Hepatocyte (in vitro differentiated cells): ENCODE measurements around the gene FRY. TPM values are rescaled to one million over a fixed set of nuclear protein-coding genes. Genes with fewer than 3 reads are reported as not detected.

Experiments used
- DNase-seq: peaks from one replicate; pipeline ENCODE4 v3.0.0-alpha.2; 2016; ENCODE audit warnings: low spot score
- H2AFZ ChIP-seq: fragments of 200-600 bp; sonication (generic); 2 replicates; pipeline ENCODE4 v1.6.0; 2016; ENCODE audit warnings: antibody characterized with exemption, mild to moderate bottlenecking
- H3K27ac ChIP-seq: fragments of 200-600 bp; sonication (generic); 2 replicates; pipeline ENCODE4 v1.5.1; 2016; ENCODE audit warnings: mild to moderate bottlenecking
- H3K27me3 ChIP-seq: fragments of 200-600 bp; sonication (generic); 2 replicates; pipeline ENCODE4 v1.6.1; 2016
- H3K36me3 ChIP-seq: fragments of 200-600 bp; sonication (generic); replicated peaks from 2 replicates; pipeline ENCODE4 v1.5.1; 2016; ENCODE audit warnings: low read depth; ENCODE audit not compliant: insufficient read depth
- H3K4me1 ChIP-seq: fragments of 200-600 bp; sonication (generic); 2 replicates; pipeline ENCODE4 v1.5.1; 2016; ENCODE audit warnings: mild to moderate bottlenecking, moderate library complexity; ENCODE audit not compliant: insufficient read depth
- H3K4me2 ChIP-seq: fragments of 200-600 bp; sonication (generic); 2 replicates; pipeline ENCODE4 v1.6.0; 2016
- H3K4me3 ChIP-seq: fragments of 200-600 bp; sonication (generic); 2 replicates; pipeline ENCODE4 v1.5.1; 2016; ENCODE audit warnings: mild to moderate bottlenecking
- H3K79me2 ChIP-seq: fragments of 200-600 bp; sonication (generic); 2 replicates; pipeline ENCODE4 v1.6.0; 2017; ENCODE audit warnings: mild to moderate bottlenecking
- H3K9me2 ChIP-seq: fragments of 200-600 bp; sonication (generic); replicated peaks from 2 replicates; pipeline ENCODE4 v1.6.0; 2017; ENCODE audit warnings: mild to moderate bottlenecking; ENCODE audit not compliant: insufficient read depth
- H3K9me3 ChIP-seq: fragments of 200-600 bp; sonication (generic); 2 replicates; pipeline ENCODE4 v1.5.1; 2016; ENCODE audit warnings: low read depth, mild to moderate bottlenecking
- H4K20me1 ChIP-seq: fragments of 200-600 bp; sonication (generic); 2 replicates; pipeline ENCODE4 v1.6.0; 2016; ENCODE audit warnings: mild to moderate bottlenecking; ENCODE audit not compliant: insufficient read depth, poor library complexity, severe bottlenecking
- EZH2 ChIP-seq: fragments of 200-600 bp; sonication (generic); IDR thresholded peaks from 2 replicates; pipeline ENCODE4 v1.6.1; 2016; ENCODE audit warnings: antibody characterized with exemption, mild to moderate bottlenecking, borderline replicate concordance
- EZH2phosphoT487 ChIP-seq: fragments of 200-600 bp; sonication (generic); IDR thresholded peaks from one replicate; pipeline ENCODE4 v1.6.1; 2018; ENCODE audit warnings: antibody characterized with exemption, mild to moderate bottlenecking, low read depth, moderate library complexity; ENCODE audit not compliant: unreplicated experiment, severe bottlenecking
- WGBS: methylation state at CpG from one replicate; pipeline ENCODE4 v1.1.6; 2016; ENCODE audit warnings: low lambda C conversion rate; ENCODE audit errors: missing lambda C conversion rate; 5-methylcytosine and 5-hydroxymethylcytosine counted together
- polyA plus RNA-seq: library from polyadenylated mRNA; unstranded; fragments of >200 nt; fragmentation: Nextera tagmentation; extraction: Ambion mirVana; gene quantifications from 2 replicates; pipeline ENCODE4 v1.2.1, GENCODE V29; 2016
- total RNA-seq: library from RNA; depleted of rRNA; stranded (reverse); fragments of >200 nt; gene quantifications from 2 replicates; pipeline ENCODE4 v1.2.3, GENCODE V29; 2014
- TF ChIP-seq, protein P1 (sequence below): fragments of 200-600 bp; sonication (generic); IDR thresholded peaks from 2 replicates; pipeline ENCODE4 v1.5.1; 2016; ENCODE audit warnings: antibody characterized with exemption, mild to moderate bottlenecking; ENCODE audit not compliant: poor library complexity

Gene FRY
- total and polyA plus RNA-seq, 2 experiments from 2014 or later: 2.4 to 3.7 TPM

DNA sequence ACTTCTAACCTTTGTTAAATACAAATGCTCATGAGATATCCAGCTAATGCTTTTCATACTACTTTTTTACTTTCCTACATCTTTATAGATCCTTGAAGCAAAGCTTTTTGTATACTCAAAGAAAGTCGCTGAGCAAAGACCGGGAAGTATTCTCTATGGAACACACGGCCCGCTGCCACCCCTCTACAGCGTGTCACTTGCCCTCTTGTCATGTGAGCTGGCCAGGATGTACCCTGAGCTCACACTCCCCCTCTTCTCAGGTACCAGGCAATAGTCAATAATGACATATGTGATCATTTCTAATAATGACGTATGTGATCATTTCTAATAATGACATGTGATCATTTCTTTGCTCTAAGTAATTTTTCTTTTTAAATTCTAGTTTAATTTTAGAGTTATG is 170.7 kb downstream of the FRY start:
- Histone ChIP-seq H2AFZ (no peak overlapping the region), H3K4me3 (no peak overlapping the region), H3K36me3 (no peaks in the 10 kb centered on the region), H4K20me1 (no peaks in the 10 kb centered on the region), H3K79me2 (no peaks in the 10 kb centered on the region), H3K4me2 (no peak overlapping the region), H3K27ac (no peak overlapping the region), H3K27me3 (no peaks in the 10 kb centered on the region), H3K9me3 (no peaks in the 10 kb centered on the region), H3K9me2 (no peaks in the 10 kb centered on the region), H3K4me1 (peaks cover 5% of the 10 kb centered on the region)
- 92% methylated on average over 6 of the region's 6 CpGs for WGBS
- TF ChIP-seq, protein P1, sequence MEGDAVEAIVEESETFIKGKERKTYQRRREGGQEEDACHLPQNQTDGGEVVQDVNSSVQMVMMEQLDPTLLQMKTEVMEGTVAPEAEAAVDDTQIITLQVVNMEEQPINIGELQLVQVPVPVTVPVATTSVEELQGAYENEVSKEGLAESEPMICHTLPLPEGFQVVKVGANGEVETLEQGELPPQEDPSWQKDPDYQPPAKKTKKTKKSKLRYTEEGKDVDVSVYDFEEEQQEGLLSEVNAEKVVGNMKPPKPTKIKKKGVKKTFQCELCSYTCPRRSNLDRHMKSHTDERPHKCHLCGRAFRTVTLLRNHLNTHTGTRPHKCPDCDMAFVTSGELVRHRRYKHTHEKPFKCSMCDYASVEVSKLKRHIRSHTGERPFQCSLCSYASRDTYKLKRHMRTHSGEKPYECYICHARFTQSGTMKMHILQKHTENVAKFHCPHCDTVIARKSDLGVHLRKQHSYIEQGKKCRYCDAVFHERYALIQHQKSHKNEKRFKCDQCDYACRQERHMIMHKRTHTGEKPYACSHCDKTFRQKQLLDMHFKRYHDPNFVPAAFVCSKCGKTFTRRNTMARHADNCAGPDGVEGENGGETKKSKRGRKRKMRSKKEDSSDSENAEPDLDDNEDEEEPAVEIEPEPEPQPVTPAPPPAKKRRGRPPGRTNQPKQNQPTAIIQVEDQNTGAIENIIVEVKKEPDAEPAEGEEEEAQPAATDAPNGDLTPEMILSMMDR: no peak
- TF ChIP-seq EZH2: no peak
- TF ChIP-seq EZH2phosphoT487: no peak
- no peak for DNase-seq

DNA sequence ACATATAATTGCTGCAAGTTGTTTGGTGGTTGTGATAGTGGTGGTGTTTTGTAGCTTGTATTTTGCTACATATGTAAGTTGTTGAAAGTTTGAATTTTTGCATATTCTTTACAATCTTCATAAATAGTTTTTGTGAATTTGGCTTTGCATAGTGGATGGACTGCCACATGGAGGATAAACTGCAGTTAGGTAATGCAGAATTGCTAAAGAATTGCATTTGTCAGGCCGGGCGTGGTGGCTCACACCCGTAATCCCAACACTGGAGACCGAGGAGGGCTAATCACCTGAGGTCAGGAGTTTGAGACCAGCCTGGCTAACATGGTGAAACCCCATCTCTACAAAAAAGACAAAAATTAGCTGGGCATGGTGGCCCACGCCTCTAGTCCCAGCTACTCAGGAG is 171.6 kb downstream of the FRY start:
- no peaks in the 10 kb centered on the region for H3K27me3 ChIP-seq
- 97% methylated on average over 5 of the region's 5 CpGs for WGBS
- no peaks in the 10 kb centered on the region for H3K9me3 ChIP-seq
- H3K36me3 ChIP-seq: no peaks in the 10 kb centered on the region
- no peak overlapping the region for H3K4me2 ChIP-seq
- H3K9me2 ChIP-seq: no peaks in the 10 kb centered on the region
- TF ChIP-seq, protein P1: no peak
- TF ChIP-seq EZH2 (no peak), EZH2phosphoT487 (no peak)
- H2AFZ ChIP-seq: no peak overlapping the region
- no peak overlapping the region for H3K27ac ChIP-seq
- DNase-seq: no peak
- no peaks in the 10 kb centered on the region for H4K20me1 ChIP-seq
- peaks cover 5% of the 10 kb centered on the region for H3K4me1 ChIP-seq
- no peak overlapping the region for H3K4me3 ChIP-seq
- no peaks in the 10 kb centered on the region for H3K79me2 ChIP-seq

DNA sequence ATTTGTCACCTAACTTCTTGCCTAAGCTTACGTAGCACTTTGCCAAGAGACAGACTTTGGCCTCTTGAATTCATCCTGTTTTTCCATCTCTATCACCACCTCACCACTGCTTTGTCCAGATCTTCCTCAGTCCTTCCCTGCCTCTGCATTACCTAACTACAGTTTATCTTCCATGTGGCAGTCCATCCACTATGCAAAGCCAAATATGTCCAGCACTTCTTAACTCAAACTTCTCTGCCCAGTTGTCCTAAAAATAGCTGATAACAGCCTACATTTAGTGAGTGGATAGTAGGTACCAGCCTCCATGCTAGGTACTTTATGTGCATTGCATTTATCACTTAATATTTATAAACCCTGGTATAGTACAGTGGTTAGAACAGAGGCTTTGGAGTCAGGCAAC is 172.2 kb downstream of the FRY start:
- Histone ChIP-seq H3K9me2 (no peaks in the 10 kb centered on the region), H3K4me3 (no peak overlapping the region), H3K27me3 (no peaks in the 10 kb centered on the region), H4K20me1 (no peaks in the 10 kb centered on the region), H3K27ac (no peak overlapping the region), H3K4me1 (peaks cover 5% of the 10 kb centered on the region), H2AFZ (no peak overlapping the region), H3K4me2 (no peak overlapping the region), H3K36me3 (no peaks in the 10 kb centered on the region), H3K9me3 (no peaks in the 10 kb centered on the region), H3K79me2 (no peaks in the 10 kb centered on the region)
- TF ChIP-seq, protein P1: no peak
- TF ChIP-seq EZH2phosphoT487 (no peak), EZH2 (no peak)
- WGBS: 100% methylated on average over 1 of the region's 1 CpG
- no peak for DNase-seq

DNA sequence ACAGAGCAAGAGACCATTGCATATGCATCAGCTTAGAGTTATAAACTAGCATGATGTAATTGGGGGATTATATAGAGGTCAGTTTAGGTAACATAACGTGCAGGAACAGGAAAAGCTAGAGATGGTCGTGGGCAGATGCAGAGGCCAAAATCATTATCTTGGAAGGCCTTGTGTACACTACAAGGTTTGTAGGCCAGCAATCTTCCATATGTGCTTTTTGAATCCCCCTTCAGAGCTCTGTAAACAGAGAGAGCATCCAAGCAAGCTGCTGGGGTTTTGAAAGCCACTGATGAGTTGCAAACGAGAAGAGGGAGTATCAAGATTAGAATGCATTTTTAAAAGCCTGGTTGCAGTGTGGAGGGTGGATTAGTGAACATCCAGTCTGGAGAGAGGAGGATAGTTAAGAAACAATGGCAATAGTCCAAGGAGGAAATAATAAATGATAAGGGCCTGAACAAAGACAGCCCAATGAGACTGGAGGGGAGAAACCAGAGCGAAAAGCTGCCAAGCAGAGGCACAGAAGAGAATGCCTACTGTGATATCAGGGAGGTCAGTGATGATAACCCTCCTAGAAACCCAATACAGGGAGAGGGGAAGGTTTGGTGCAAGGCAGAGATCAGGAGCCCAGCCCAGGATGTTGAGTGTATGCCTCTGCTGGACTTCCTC is 174.0 kb downstream of the FRY start:
- H3K4me1 ChIP-seq: peaks cover 5% of the 10 kb centered on the region
- no peaks in the 10 kb centered on the region for H3K79me2 ChIP-seq
- H3K36me3 ChIP-seq: no peaks in the 10 kb centered on the region
- no peaks in the 10 kb centered on the region for H3K9me3 ChIP-seq
- 45% methylated on average over 4 of the region's 4 CpGs for WGBS
- no peaks in the 10 kb centered on the region for H3K27me3 ChIP-seq
- no peaks in the 10 kb centered on the region for H4K20me1 ChIP-seq
- no peak overlapping the region for H3K4me3 ChIP-seq
- DNase-seq: peak; percentile 8
- no peak overlapping the region for H2AFZ ChIP-seq
- H3K27ac ChIP-seq: no peak overlapping the region
- TF ChIP-seq EZH2 (no peak), EZH2phosphoT487 (no peak)
- TF ChIP-seq, protein P1: no peak
- H3K9me2 ChIP-seq: no peaks in the 10 kb centered on the region
- H3K4me2 ChIP-seq: peak overlapping the region; percentile 42
